HepG2 (cell line): ENCODE results near the gene FAM161A. TPM values are rescaled to one million over a fixed set of nuclear protein-coding genes. Genes with fewer than 3 reads are reported as not detected.

Source experiments
- ATAC-seq: fragments of 200-7000 bp; cut with Tn5 transposase; 3 replicates; pipeline ENCODE4 v1.9.1; 2020; ENCODE audit warnings: mild to moderate bottlenecking, moderate library complexity
- BruUV-seq: library from RNA; stranded (reverse); fragments of 400-500 nt; replicated peaks from 2 replicates; lab custom pipeline; 2021; lab: Mats Ljungman, UMichigan
- CTCF ChIA-PET: fragments of 300-600 bp; formaldehyde crosslinking; extraction: SDS; loops from one replicate; lab custom pipeline; 2021; ENCODE audit warnings: low total read pairs, inconsistent platforms, low intra/inter-chr PET ratio; lab: Yijun Ruan, JAX
- POLR2A ChIA-PET: fragments of 350-600 bp; sonication (Branson Sonifier 250); formaldehyde crosslinking; loops from one replicate; lab custom pipeline; 2020; ENCODE audit warnings: antibody characterized with exemption, inconsistent platforms; lab: Yijun Ruan, JAX
- DNase-seq: peaks from one replicate; pipeline ENCODE4 v3.0.0-alpha.2; 2015; ENCODE audit warnings: low spot score
- FAIRE-seq: peaks from 3 replicates; lab custom pipeline; 2011; peaks lifted over from hg19 to GRCh38; lab: Jason Lieb, UNC
- H2AFZ ChIP-seq: one replicate; pipeline ENCODE4 v1.6.1; 2011; ENCODE audit warnings: low read length, inconsistent platforms
- H3K27ac ChIP-seq: fragments of 300-600 bp; 3 replicates; pipeline ENCODE4 v1.8.0; 2011; ENCODE audit warnings: mixed run types, mild to moderate bottlenecking, mixed read lengths, low read length, inconsistent platforms; ENCODE audit not compliant: insufficient read depth; ENCODE audit errors: extremely low read length
- H3K27me3 ChIP-seq, 2 experiments: fragments of 200-600 bp in 1 of 2; 2 replicates in 1 of 2; 3 replicates in 1 of 2; pipeline versions ENCODE4 v1.6.0 to v1.8.0; 2011; ENCODE audit warnings: low read length in 2 of 2, mild to moderate bottlenecking in 2 of 2, moderate library complexity in 2 of 2, inconsistent platforms in 1 of 2; ENCODE audit not compliant: insufficient read depth in 2 of 2, control insufficient read depth in 1 of 2
- H3K36me3 ChIP-seq, 2 experiments: fragments of 200-600 bp in 1 of 2; replicated peaks in 1 of 2; 2 replicates in 1 of 2; 3 replicates in 1 of 2; pipeline versions ENCODE4 v1.5.1 to v1.8.0; 2011; ENCODE audit warnings: low read length in 2 of 2, inconsistent platforms in 1 of 2; ENCODE audit not compliant: insufficient read depth in 2 of 2, control insufficient read depth in 1 of 2
- H3K4me1 ChIP-seq: 2 replicates; pipeline ENCODE4 v1.5.1; 2012; ENCODE audit warnings: low read length, inconsistent platforms; ENCODE audit not compliant: insufficient read depth
- H3K4me2 ChIP-seq: 2 replicates; pipeline ENCODE4 v1.6.0; 2011; ENCODE audit warnings: low read depth, low read length, inconsistent platforms
- H3K4me3 ChIP-seq, 3 experiments: fragments of 200-600 bp in 1 of 3; sonication (generic), shearing (Covaris generic) in 1 of 3; replicated peaks in 1 of 3; 2 replicates each; pipeline ENCODE4 v1.5.1; 2011 to 2016; ENCODE audit warnings: low read length in 3 of 3, inconsistent platforms in 2 of 3, low read depth in 2 of 3, mild to moderate bottlenecking in 2 of 3, control low read depth in 1 of 3, mixed read lengths in 1 of 3; ENCODE audit not compliant: insufficient read depth in 1 of 3
- H3K79me2 ChIP-seq: one replicate; pipeline ENCODE4 v1.6.1; 2011; ENCODE audit warnings: low read length, inconsistent platforms; ENCODE audit not compliant: insufficient read depth
- H3K9ac ChIP-seq: 2 replicates; pipeline ENCODE4 v1.6.0; 2011; ENCODE audit warnings: mild to moderate bottlenecking, low read depth, low read length, inconsistent platforms; ENCODE audit not compliant: insufficient read depth
- H3K9me3 ChIP-seq: 2 replicates; pipeline ENCODE4 v1.5.1; 2012; ENCODE audit warnings: mild to moderate bottlenecking, low read length
- H4K20me1 ChIP-seq: 2 replicates; pipeline ENCODE4 v1.6.0; 2011; ENCODE audit warnings: inconsistent platforms, mild to moderate bottlenecking, low read length, moderate library complexity; ENCODE audit not compliant: insufficient read depth
- MAFF ChIP-seq: IDR thresholded peaks from 2 replicates; pipeline ENCODE4 v1.6.1; 2011; ENCODE audit warnings: low read depth, low read length, improper control_type of control experiment
- MAFK ChIP-seq, 2 experiments: IDR thresholded peaks in 1 of 2; conservative IDR thresholded peaks in 1 of 2; 2 replicates each; pipeline ENCODE4 v1.6.1; 2011; ENCODE audit warnings: improper control_type of control experiment in 2 of 2, low read length in 2 of 2
- MBNL3 ChIP-seq: fragments of 250-450 bp; sonication (Bioruptor Pico); conservative IDR thresholded peaks from 2 replicates; pipeline ENCODE4 v1.8.0; 2022; ENCODE audit warnings: mild to moderate bottlenecking, inconsistent platforms
- MIER2 ChIP-seq: IDR thresholded peaks from 2 replicates; pipeline ENCODE4 v1.6.1; 2016; ENCODE audit warnings: missing biosample characterization, missing genetic modification reagents
- ZIK1 ChIP-seq: sonication (generic); formaldehyde crosslinking; IDR thresholded peaks from 2 replicates; pipeline ENCODE4 v1.5.0; 2020; ENCODE audit warnings: mild to moderate bottlenecking, low read depth, missing genetic modification reagents, borderline replicate concordance
- WGBS: methylation state at CpG from one replicate; pipeline ENCODE4 v1.1.6; 2017; ENCODE audit warnings: low lambda C conversion rate; 5-methylcytosine and 5-hydroxymethylcytosine counted together
- in situ Hi-C: cut with HindIII; loops from 2 replicates; pipeline ENCODE4 v1.10.0; 2017; ENCODE audit warnings: low pct_unique_long_range_greater_than_20kb; ENCODE audit not compliant: extremely low pct_ligation_motif_present
- intact Hi-C: fragments of 100-400 bp; cut with micrococcal nuclease; formaldehyde crosslinking; loops from one replicate; pipeline ENCODE4 v1.10.0; 2022; ENCODE audit not compliant: unreplicated experiment
- polyA plus RNA-seq, 8 experiments: library from polyadenylated mRNA; depleted of rRNA in 3 of 8; stranded (reverse) in 7 of 8; unstranded in 1 of 8; fragments of >200 nt; fragmentation: Illumina TruSeq in 4 of 8; extraction: Trizol in 4 of 8; gene quantifications; 2 replicates each; pipeline versions ENCODE4 v1.2.1 to v1.2.3, GENCODE V29; 2011 to 2016; ENCODE audit warnings: low read depth in 4 of 8, missing spikeins in 1 of 8, mixed read lengths in 1 of 8; ENCODE audit not compliant: insufficient read depth in 1 of 8
- total RNA-seq, 5 experiments: library from RNA; depleted of rRNA; stranded (reverse); fragments of >200 nt; fragmentation: Illumina TruSeq; extraction: Trizol; gene quantifications; 2 replicates each; pipeline ENCODE4 v1.2.3, GENCODE V29; 2016; ENCODE audit warnings: low read depth in 1 of 5
- TF ChIP-seq, protein P1 (sequence below): sonication (generic); formaldehyde crosslinking; IDR thresholded peaks from 2 replicates; pipeline ENCODE4 v1.5.0; 2020; ENCODE audit warnings: mild to moderate bottlenecking, missing genetic modification reagents

FAM161A gene
- total and polyA plus RNA-seq, 2 of the 13 experiments (the other 11 are each of a cell fraction or from before 2014, with no cell fraction given), result 2.7 to 3.4 TPM

DNA sequence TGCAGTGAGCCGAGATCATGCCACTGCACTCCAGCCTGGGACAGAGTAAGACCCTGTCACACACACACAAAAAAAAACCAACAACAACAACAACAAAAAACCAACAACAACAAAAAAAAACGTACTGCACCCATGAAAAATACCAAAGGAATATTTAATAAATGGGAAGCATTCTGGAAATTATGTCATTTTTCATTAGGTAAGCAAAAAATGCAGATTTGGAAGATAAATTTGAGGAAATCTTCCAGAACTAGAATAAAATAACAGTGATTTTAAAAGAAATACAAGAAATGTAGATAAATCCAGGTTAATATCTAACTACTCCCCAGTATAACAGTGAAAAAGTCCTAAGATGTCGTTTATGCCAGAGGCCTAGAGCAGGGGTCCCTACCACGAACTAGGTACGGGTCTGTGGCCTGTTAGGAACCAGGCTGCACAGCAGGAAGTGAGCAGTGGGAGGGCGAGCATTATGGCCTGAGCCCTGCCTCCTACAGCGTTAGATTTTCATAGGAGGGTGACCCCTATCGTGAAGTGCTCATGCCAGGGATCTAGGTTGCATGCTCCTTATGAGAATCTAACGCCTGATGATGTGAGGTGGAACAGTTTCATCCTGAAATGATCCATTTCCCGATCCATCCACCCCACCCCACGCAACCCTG is 21.5 kb downstream of the FAM161A start:
- Histone ChIP-seq H3K9me3 (no peaks in the 10 kb centered on the region), H3K4me2 (no peak overlapping the region), H3K4me1 (no peaks in the 10 kb centered on the region), H4K20me1 (no peaks in the 10 kb centered on the region), H3K36me3 (no peaks in the 10 kb centered on the region), H3K4me3 (no peak overlapping the region), H3K27me3 (no peaks in the 10 kb centered on the region), H2AFZ (no peak overlapping the region), H3K79me2 (no peaks in the 10 kb centered on the region), H3K27ac (no peak overlapping the region), H3K9ac (no peak overlapping the region)
- CTCF ChIA-PET, result no interaction called here
- in situ Hi-C loops (no loop called here), intact Hi-C loops (no loop called here)
- no peak for ATAC-seq
- no TSS peak for BruUV-seq
- TF ChIP-seq MBNL3, result no peak
- peak; percentile 70 for TF ChIP-seq MAFF
- peak; percentile 76 to 85 for TF ChIP-seq MAFK (conservative IDR thresholded peaks at IDR 0.05 in 1 of 2, IDR thresholded peaks at IDR 0.05 in 1 of 2; ENCODE audit: low read length in 2 of 2)
- POLR2A ChIA-PET, result no interaction called here
- no peak for FAIRE-seq
- DNase-seq, result no peak
- 86% methylated on average over 11 of the region's 11 CpGs for WGBS

DNA sequence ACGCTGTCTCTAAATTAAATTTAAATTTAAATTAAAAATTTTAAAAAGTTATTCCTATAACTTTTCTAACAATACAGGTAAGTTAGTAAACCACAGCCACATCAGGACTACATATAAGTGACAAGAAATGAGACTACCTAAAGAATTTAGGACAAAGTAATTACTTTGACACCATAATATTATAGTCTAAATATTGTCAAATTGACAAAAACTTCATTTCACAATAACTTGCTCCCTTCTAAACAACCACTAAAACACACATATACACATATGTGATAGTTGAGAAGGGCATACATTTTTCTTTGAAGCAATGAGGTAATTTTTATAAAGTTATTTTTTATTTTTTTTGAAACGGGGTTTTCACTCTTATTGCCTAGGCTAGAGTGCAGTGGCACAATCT is 31.6 kb downstream of the FAM161A start:
- in situ Hi-C loops (no loop called here), intact Hi-C loops (no loop called here)
- DNase-seq (no peak), FAIRE-seq (no peak), ATAC-seq (no peak)
- no peak overlapping the region for H3K27ac ChIP-seq
- no peaks in the 10 kb centered on the region for H3K4me1 ChIP-seq
- ChIA-PET POLR2A (no interaction called here), CTCF (no interaction called here)
- no peaks in the 10 kb centered on the region for H3K36me3 ChIP-seq
- no peaks in the 10 kb centered on the region for H4K20me1 ChIP-seq
- no peak overlapping the region for H2AFZ ChIP-seq
- no peak overlapping the region for H3K4me3 ChIP-seq
- peaks cover 0 to 4% of the 10 kb centered on the region in 2 experiments; a peak in 1 of 5 replicates for H3K27me3 ChIP-seq
- H3K4me2 ChIP-seq, result no peak overlapping the region
- H3K9ac ChIP-seq, result no peak overlapping the region
- no peaks in the 10 kb centered on the region for H3K79me2 ChIP-seq
- 64% methylated on average over 2 of the region's 2 CpGs for WGBS
- H3K9me3 ChIP-seq, result no peaks in the 10 kb centered on the region
- no TSS peak for BruUV-seq
- TF ChIP-seq, protein P1, sequence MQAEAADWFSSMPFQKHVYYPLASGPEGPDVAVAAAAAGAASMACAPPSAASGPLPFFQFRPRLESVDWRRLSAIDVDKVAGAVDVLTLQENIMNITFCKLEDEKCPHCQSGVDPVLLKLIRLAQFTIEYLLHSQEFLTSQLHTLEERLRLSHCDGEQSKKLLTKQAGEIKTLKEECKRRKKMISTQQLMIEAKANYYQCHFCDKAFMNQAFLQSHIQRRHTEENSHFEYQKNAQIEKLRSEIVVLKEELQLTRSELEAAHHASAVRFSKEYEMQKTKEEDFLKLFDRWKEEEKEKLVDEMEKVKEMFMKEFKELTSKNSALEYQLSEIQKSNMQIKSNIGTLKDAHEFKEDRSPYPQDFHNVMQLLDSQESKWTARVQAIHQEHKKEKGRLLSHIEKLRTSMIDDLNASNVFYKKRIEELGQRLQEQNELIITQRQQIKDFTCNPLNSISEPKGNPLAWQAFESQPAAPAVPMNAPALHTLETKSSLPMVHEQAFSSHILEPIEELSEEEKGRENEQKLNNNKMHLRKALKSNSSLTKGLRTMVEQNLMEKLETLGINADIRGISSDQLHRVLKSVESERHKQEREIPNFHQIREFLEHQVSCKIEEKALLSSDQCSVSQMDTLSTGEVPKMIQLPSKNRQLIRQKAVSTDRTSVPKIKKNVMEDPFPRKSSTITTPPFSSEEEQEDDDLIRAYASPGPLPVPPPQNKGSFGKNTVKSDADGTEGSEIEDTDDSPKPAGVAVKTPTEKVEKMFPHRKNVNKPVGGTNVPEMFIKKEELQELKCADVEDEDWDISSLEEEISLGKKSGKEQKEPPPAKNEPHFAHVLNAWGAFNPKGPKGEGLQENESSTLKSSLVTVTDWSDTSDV (CRISPR knock-in tag), result no peak
- TF ChIP-seq MAFF (peak; percentile 44), ZIK1 (CRISPR knock-in tag) (no peak), MAFK (conservative IDR thresholded peaks at IDR 0.05 in 1 of 2, IDR thresholded peaks at IDR 0.05 in 1 of 2; ENCODE audit: low read length in 2 of 2) (peak; percentile 42 to 50), MIER2 (CRISPR knock-in tag) (no peak)
